Dendritic cell treated with granulocyte-macrophage colony-stimulating factor and Interleukin-4, amounts not matched to agents 40 ng/mL and 50 ng/mL, for 4 days (primary cell): Measurements from ENCODE around the gene SLC52A3.

Experiments
- H3K27ac Mint-ChIP-seq: one replicate; pipeline ENCODE4 v1.8.0; 2022; ENCODE audit warnings: mild to moderate bottlenecking, mixed read lengths
- H3K27me3 Mint-ChIP-seq: one replicate; pipeline ENCODE4 v1.8.0; 2022; ENCODE audit warnings: mild to moderate bottlenecking, mixed read lengths
- H3K36me3 Mint-ChIP-seq: one replicate; pipeline ENCODE4 v1.8.0; 2022; ENCODE audit warnings: low read depth, mixed read lengths
- H3K4me1 Mint-ChIP-seq: one replicate; pipeline ENCODE4 v1.8.0; 2022; ENCODE audit warnings: low read depth, mixed read lengths
- H3K4me3 Mint-ChIP-seq: one replicate; pipeline ENCODE4 v1.8.0; 2022; ENCODE audit warnings: mild to moderate bottlenecking, moderate library complexity, mixed read lengths
- H3K9me3 Mint-ChIP-seq: one replicate; pipeline ENCODE4 v1.8.0; 2022; ENCODE audit warnings: mixed read lengths
- intact Hi-C: fragments of 100-400 bp; cut with micrococcal nuclease; formaldehyde crosslinking; loops from one replicate; pipeline ENCODE4 v1.15.0; 2022

Gene SLC52A3

DNA sequence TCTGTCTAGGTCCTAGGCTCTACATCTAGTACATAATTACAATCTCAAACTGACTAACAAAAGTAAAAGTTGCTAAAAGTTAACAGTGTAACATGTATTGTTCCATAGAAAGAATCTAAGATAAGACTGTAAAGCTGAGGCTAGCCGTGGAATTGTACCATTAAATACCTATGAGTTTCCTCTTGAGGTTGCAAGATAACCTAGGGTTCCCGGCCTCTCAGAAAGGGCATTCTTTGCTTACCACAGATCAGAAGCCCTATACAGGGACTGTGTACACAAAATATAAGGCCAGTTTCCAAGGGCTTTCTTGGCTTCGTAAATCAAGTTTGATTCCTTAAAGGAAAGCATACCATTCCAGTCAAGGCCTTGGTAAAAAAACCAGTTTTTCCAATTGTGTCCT is 11.5 kb upstream of the SLC52A3 start:
- Mint-ChIP-seq H3K9me3 (peaks cover 22% of the 10 kb centered on the region), H3K36me3 (no peaks in the 10 kb centered on the region), H3K4me1 (no peaks in the 10 kb centered on the region), H3K27me3 (peaks cover 3% of the 10 kb centered on the region), H3K4me3 (no peak overlapping the region), H3K27ac (no peak overlapping the region)
- intact Hi-C loops: no loop called here

DNA sequence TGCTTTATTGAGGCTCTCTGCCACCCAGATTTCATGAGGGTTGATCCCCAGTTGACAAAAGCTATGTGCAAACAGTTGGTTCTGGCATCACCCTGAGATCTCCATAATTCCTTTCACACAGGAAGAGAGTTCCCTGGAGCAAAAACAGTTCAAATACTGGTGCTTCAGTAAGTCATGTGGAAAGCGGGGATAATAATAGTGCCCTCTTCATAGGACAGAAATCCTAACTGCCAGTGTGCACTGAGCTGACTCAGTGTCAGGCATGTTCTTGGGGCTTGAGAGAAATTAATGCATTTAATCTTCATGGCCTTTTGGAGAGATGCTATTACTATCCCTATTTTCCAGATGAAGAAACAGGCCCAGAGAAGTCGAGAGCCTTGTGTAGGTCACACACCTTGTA is 7.9 kb upstream of the SLC52A3 start:
- H3K27ac Mint-ChIP-seq: no peak overlapping the region
- H3K27me3 Mint-ChIP-seq: peaks cover 6% of the 10 kb centered on the region
- H3K4me1 Mint-ChIP-seq: no peaks in the 10 kb centered on the region
- intact Hi-C loops: no loop called here
- H3K4me3 Mint-ChIP-seq: no peak overlapping the region
- no peaks in the 10 kb centered on the region for H3K36me3 Mint-ChIP-seq
- no peaks in the 10 kb centered on the region for H3K9me3 Mint-ChIP-seq

DNA sequence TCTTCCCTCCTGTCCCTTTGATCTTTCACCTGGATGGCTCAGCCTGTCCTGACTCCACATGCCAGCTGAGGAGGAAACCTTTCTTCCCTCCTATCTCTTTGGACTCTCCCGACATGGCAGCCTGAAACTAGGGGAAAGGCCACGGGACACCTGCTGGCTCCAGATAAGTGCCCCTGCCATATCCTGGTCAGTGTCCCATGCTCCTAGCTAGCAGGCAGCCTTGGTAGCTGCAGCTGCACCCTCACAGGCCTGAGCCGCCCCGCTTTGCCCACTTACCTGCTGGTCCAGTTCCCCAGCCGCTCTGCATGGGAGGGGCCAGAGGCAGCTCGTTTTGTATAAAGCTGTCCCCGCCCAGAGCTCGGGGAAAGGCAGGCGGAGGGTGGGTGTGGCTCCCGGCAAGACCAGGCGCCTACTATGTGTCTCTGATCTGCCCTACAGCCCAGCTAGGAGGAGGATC is 7.4 kb upstream of the SLC52A3 start:
- Mint-ChIP-seq H3K27me3 (peaks cover 6% of the 10 kb centered on the region), H3K36me3 (no peaks in the 10 kb centered on the region), H3K27ac (no peak overlapping the region), H3K9me3 (no peaks in the 10 kb centered on the region), H3K4me3 (no peak overlapping the region), H3K4me1 (no peaks in the 10 kb centered on the region)
- intact Hi-C loops: no loop called here

DNA sequence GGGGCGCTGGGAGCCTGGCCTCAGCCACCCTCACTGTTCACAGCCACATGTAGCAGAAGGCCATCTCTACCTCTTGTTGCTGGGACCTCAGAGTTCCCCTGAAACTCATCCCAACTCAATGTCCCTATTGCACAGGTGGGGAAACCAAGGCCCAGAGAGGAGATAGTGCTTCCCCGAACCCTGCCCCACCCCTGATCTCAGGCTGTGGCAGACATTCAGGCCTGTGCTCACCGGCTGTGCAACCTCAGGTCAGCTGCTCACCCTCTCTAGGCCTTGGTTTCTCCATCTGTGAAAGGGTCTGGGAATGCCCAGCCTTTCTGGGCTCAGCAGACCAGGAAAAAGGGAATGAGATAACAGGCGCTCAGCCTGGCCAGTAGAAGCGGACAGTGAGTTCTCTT is 6.4 kb upstream of the SLC52A3 start:
- Mint-ChIP-seq H3K4me1 (no peaks in the 10 kb centered on the region), H3K36me3 (no peaks in the 10 kb centered on the region), H3K27me3 (peaks cover 6% of the 10 kb centered on the region), H3K9me3 (no peaks in the 10 kb centered on the region), H3K27ac (no peak overlapping the region), H3K4me3 (no peak overlapping the region)
- intact Hi-C loops: no loop called here

DNA sequence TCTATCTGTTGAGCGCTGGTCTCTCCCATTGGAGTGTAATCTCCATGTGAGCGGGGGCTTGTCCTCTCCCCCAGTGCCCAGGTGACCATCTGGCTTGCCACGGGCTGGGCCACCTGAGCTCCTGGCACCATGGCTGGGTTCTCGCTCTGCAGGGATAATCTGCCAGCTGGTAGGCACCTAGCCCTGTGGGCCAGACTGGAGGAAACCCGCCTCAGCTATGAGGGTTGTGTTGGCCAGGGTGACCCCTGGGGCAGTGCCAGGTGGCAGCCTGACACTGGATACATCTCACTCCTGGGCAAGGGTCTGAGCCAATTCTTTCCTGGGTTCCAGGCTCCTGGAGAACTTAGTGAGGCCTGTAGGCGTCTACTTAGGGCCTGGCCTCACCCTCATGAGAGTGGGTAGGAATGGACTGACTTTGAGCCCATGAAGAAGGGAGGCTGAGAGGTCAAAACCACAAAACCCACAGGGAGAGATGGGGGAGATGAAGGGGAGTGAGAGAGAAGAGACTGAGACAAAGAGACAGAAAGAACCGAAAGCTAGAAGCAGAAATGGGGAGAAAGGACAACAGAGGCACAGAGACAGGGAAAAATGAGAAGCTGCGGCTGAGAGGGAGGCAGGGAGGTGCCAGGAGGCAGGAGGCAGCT is 5.8 kb upstream of the SLC52A3 start:
- Mint-ChIP-seq H3K4me1 (no peaks in the 10 kb centered on the region), H3K9me3 (no peaks in the 10 kb centered on the region), H3K27ac (no peak overlapping the region), H3K36me3 (no peaks in the 10 kb centered on the region), H3K27me3 (peaks cover 7% of the 10 kb centered on the region), H3K4me3 (no peak overlapping the region)
- intact Hi-C loops: no loop called here

DNA sequence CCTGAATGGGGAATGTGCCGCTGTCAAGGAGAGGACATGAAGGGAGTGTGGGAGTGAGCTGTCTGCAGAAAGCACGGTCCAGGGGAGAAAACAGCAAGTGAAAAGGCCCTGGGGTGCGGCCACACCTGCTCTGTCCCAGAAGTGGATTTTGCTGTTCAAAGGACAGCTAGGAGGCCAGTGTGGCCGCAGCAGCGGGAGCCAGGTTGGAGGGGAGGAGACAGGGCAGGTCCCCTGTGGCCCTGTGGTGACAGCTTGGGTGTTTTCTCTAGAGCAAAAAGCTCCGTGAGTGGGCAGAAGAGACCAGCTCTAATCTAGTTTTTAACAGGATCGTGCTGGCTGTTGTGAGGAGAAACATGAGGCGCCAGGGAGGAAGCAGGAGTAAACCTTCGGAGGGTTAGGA is 4.5 kb upstream of the SLC52A3 start:
- Mint-ChIP-seq H3K27me3 (peaks cover 11% of the 10 kb centered on the region), H3K9me3 (no peaks in the 10 kb centered on the region), H3K4me3 (no peak overlapping the region), H3K4me1 (no peaks in the 10 kb centered on the region), H3K36me3 (no peaks in the 10 kb centered on the region), H3K27ac (no peak overlapping the region)
- intact Hi-C loops: no loop called here

DNA sequence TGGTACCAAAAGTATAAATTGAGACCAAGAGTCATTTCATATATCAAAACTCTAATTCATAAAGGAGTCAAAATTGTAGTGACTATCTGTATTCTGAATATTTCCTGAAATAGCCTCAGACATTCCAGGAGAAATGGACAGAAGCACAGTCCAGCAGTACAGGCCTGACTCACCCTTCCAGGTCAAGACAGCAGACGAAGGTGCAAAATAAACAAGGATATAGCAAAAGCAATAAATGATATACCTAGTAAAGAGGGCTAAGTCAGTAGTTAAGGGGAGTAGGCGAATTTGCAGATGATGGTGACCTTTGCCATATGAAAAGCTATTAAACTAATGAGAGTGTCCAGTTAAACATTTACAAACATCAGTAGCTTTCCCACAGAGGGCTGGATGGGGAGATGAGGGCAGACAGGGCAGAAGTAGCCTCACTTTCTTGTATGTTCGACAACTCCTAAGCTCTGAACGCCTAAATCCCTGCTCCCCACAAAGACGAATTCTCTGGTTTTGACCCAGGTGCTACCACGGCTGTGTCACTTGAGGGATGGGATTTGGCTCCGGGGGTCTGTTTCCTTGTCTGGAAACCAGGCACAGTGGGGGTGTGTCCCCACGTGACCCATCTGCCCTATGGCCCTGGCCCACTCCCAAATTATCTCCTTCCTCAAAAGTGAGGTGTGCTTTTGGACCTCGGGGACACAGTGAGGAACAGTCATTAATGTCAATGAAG is 3.6 kb upstream of the SLC52A3 start:
- Mint-ChIP-seq H3K27me3 (peaks cover 11% of the 10 kb centered on the region), H3K27ac (no peak overlapping the region), H3K9me3 (no peaks in the 10 kb centered on the region), H3K36me3 (no peaks in the 10 kb centered on the region), H3K4me3 (no peak overlapping the region), H3K4me1 (no peaks in the 10 kb centered on the region)
- intact Hi-C loops: no loop called here

DNA sequence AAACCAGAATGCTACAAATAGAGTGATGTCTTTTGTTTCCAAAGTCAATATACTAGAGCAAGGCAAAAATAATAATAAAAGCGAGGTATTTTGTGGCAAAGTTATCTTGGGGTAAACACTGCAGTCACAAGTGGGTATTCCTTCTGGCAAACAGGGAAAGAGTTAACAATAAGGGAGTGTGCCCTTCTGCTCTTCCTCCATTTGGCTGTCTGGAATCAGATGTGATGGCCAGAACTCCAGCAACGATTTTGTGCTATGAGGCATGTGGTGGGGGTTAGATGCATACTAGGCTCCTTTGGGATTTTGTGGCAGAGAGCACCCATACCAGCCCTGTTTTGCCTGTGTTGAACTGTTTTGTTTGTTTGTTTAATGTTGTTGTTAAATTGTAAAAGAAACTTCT is 2.4 kb upstream of the SLC52A3 start:
- no peak overlapping the region for H3K27ac Mint-ChIP-seq
- no peak overlapping the region for H3K4me3 Mint-ChIP-seq
- H3K4me1 Mint-ChIP-seq: no peaks in the 10 kb centered on the region
- no peaks in the 10 kb centered on the region for H3K9me3 Mint-ChIP-seq
- intact Hi-C loops: no loop called here
- H3K27me3 Mint-ChIP-seq: peaks cover 11% of the 10 kb centered on the region
- H3K36me3 Mint-ChIP-seq: no peaks in the 10 kb centered on the region

DNA sequence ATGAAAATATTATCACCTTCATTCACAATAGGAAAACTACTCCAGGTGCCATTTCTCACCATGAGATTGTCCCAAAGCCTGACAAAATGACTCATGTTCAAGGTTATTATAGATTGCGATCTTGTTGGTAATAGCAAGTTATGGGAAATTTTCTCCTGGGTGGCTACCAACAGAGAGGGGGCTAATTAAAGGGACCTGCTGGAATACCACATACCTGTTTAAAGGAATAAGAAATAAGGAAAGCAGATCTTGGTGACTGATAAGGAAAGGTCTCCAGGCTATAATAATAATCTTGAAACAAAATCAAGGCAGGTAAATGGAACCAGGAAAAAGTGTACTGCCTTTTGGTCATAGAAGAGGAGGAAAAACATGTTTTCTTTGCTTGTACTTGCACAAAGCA is 1.4 kb downstream of the SLC52A3 start:
- no peaks in the 10 kb centered on the region for H3K36me3 Mint-ChIP-seq
- H3K4me3 Mint-ChIP-seq: no peak overlapping the region
- H3K9me3 Mint-ChIP-seq: no peaks in the 10 kb centered on the region
- peaks cover 9% of the 10 kb centered on the region for H3K27me3 Mint-ChIP-seq
- intact Hi-C loops: no loop called here
- H3K4me1 Mint-ChIP-seq: no peaks in the 10 kb centered on the region
- no peak overlapping the region for H3K27ac Mint-ChIP-seq

DNA sequence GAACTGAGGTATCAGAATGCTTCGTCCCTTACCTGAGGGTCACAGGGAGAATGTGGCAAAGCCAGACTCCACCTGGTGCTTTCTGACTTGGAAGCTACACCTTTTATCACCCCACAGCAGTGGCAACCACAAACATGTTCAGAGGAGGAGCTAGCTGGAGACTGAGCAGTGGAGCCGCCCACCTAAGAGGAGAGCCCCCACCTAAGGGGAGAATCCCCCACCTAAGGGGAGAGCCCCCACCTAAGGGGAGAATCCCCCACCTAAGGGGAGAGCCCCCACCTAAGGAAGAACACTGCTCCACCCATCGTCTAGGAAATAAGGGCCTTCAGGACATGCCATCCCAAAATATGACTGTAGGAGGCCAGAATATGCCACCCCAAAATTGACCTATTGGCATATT is 4.0 kb downstream of the SLC52A3 start:
- no peaks in the 10 kb centered on the region for H3K9me3 Mint-ChIP-seq
- no peak overlapping the region for H3K27ac Mint-ChIP-seq
- H3K27me3 Mint-ChIP-seq: peaks cover 8% of the 10 kb centered on the region
- H3K4me3 Mint-ChIP-seq: no peak overlapping the region
- peaks cover 5% of the 10 kb centered on the region for H3K4me1 Mint-ChIP-seq
- intact Hi-C loops: no loop called here
- no peaks in the 10 kb centered on the region for H3K36me3 Mint-ChIP-seq

DNA sequence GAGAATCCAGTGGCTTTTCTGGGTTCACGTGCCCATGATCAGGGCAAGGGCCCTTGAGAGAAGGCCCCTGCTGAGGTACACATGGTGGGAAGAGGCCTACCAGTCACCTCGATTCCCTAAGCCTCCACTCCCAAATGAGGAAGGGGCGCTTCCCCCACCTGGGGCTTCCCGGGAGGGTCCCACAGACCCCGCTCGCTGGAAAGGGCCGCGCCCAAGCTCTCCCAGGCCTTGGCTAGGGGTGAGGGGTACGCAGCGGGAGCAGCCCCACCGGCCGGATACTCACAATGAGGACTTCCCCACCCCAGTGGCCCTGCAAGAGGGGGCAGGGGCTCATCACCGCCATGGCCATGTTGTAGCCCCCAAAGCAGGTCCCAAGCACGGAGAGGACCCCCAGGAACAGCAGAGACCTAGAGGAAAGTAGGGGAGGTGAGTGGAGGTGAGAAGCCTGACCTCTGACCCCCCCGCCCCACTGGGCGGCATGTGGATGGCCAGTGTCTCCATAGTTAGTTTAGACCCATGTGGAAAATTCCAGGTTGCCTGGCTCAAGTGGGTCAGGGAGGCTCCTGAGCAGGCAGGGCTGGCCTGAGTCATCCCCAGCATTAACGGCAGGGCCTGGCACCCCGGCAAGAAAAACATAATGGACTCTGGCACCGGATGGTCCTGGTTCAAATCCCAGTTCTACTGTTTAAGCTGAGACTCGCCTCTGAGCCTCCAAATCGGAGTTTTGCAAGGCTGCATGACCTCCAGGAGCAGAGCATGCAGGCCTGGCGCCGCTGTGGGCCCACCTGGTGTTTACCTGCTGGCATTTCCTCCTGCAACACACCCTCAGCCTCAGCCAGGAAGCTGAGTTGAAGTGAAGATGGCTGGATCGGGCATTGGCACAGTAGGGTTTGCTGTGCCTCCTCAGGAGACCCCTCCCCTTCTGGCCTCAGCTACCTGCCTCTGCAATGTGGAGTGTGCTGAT is 6.6 kb downstream of the SLC52A3 start:
- intact Hi-C loops: no loop called here
- no peak overlapping the region for H3K27ac Mint-ChIP-seq
- peaks cover 4% of the 10 kb centered on the region for H3K27me3 Mint-ChIP-seq
- no peaks in the 10 kb centered on the region for H3K9me3 Mint-ChIP-seq
- no peaks in the 10 kb centered on the region for H3K36me3 Mint-ChIP-seq
- H3K4me3 Mint-ChIP-seq: no peak overlapping the region
- H3K4me1 Mint-ChIP-seq: peaks cover 5% of the 10 kb centered on the region

DNA sequence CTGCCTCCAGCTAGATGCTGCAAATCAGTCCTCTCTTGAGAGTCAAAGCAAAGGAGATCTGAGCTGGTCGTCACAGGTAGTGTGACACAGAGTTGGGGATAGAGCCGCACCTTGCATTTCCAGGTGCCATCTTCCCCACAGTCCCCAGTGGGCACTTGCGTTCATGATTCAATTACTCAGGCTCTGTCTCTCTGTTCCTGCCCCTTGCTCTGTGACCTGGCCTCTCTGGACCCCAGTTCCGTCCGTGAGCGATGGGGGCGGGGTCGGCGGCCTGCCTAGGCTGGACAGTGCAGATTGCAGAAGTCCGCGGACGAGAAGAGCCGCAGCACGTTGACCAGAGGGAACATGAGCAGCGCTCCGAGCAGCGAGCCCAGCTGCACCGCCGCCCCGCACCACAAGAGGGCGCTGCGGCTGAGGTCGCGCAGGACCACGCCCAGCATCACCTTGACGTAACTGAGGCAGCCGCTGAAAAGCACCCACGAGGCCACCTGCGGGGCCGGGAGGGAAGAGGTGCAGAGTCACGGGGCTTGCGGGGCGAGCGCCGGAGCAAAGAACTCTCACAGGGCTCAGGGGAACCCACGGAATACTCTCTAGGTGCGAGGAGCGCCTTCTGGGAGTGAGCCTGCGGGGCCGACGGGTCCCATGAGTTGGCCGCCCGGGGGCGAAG is 7.4 kb downstream of the SLC52A3 start:
- Mint-ChIP-seq H3K27me3 (peaks cover 4% of the 10 kb centered on the region), H3K27ac (no peak overlapping the region), H3K9me3 (no peaks in the 10 kb centered on the region), H3K36me3 (no peaks in the 10 kb centered on the region), H3K4me1 (peaks cover 5% of the 10 kb centered on the region), H3K4me3 (no peak overlapping the region)
- intact Hi-C loops: no loop called here

DNA sequence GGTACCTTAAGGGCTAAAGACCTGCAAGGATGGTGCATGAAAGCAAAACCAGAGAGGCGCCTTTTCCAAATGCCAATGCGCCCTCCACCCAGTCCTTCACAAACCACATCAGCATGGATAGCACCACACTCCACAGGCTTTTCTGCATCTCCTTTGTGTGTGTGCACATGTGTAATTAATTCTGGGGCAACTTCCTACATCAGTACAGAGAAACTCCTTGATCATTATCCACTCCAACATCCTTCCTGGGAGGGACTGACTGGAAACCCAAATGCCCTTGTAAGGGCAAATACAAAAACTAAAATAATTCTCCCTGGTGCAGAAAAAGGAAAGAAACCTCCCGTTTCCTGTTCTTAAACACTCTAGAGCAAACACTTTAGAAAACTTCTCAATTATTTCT is 10.8 kb downstream of the SLC52A3 start:
- no peaks in the 10 kb centered on the region for H3K9me3 Mint-ChIP-seq
- no peaks in the 10 kb centered on the region for H3K36me3 Mint-ChIP-seq
- intact Hi-C loops: no loop called here
- H3K4me3 Mint-ChIP-seq: no peak overlapping the region
- peaks cover 2% of the 10 kb centered on the region for H3K27me3 Mint-ChIP-seq
- peaks cover 5% of the 10 kb centered on the region for H3K4me1 Mint-ChIP-seq
- H3K27ac Mint-ChIP-seq: no peak overlapping the region

DNA sequence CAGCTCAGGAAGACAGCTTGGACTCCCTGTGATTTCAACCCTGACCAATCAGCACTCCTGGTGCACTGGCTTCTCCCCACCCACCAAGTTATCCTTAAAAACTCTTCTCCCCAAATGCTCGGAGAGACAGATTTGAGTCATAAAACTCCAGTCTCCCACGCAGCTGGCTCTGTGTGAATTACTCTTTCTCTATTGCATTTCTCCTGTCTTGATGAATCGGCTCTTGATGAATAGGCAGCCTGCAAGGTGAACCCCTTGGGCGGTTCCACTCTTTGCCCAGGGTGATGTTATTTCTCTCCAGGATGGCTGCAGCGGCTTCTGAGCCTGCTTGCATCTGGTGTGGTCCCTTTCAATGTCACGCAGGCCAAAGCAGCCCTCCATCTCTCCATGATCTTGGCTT is 12.4 kb downstream of the SLC52A3 start:
- intact Hi-C loops: no loop called here
- H3K27ac Mint-ChIP-seq: no peak overlapping the region
- H3K27me3 Mint-ChIP-seq: peaks cover 2% of the 10 kb centered on the region
- no peak overlapping the region for H3K4me3 Mint-ChIP-seq
- H3K4me1 Mint-ChIP-seq: peaks cover 3% of the 10 kb centered on the region
- H3K36me3 Mint-ChIP-seq: no peaks in the 10 kb centered on the region
- H3K9me3 Mint-ChIP-seq: no peaks in the 10 kb centered on the region
